PFSK-1 (cell line): ENCODE results near the gene PTAR1.

Experiments
- FOXP2 ChIP-seq: optimal IDR thresholded peaks from 2 replicates; pipeline ENCODE3; 2011; ENCODE audit warnings: borderline replicate concordance, control low read depth, inconsistent platforms; ENCODE audit not compliant: insufficient read depth; ENCODE audit errors: extremely low read length, extremely low read depth
- POLR2AphosphoS5 ChIP-seq: IDR thresholded peaks from 2 replicates; pipeline ENCODE4 v1.6.1; 2012; ENCODE audit warnings: low read depth, mild to moderate bottlenecking, control low read depth, low read length, moderate library complexity
- REST ChIP-seq, 2 experiments: IDR thresholded peaks; 2 replicates each; pipeline versions ENCODE4 v1.6.1 to v1.8.0; 2011 to 2012; ENCODE audit warnings: low read depth in 2 of 2, low read length in 2 of 2, control low read depth in 1 of 2, inconsistent platforms in 1 of 2, mild to moderate bottlenecking in 1 of 2, moderate library complexity in 1 of 2; ENCODE audit not compliant: insufficient read depth in 1 of 2
- SIN3A ChIP-seq: IDR thresholded peaks from 2 replicates; pipeline ENCODE4 v1.6.1; 2012; ENCODE audit warnings: mild to moderate bottlenecking, low read length, moderate library complexity, borderline replicate concordance; ENCODE audit not compliant: insufficient read depth
- TAF1 ChIP-seq: IDR thresholded peaks from 2 replicates; pipeline ENCODE4 v1.6.1; 2012; ENCODE audit warnings: low read length, control low read depth, borderline replicate concordance; ENCODE audit not compliant: insufficient read depth

PTAR1 gene

GRCh38 chr9:69678843-69679538 lies 80.8 kb downstream of the PTAR1 start:
- TF ChIP-seq POLR2AphosphoS5 (no peak), REST (IDR thresholded peaks at IDR 0.05; ENCODE audit: insufficient read depth in 1 of 2, low read depth in 2 of 2, low read length in 2 of 2) (no peak), TAF1 (no peak), SIN3A (no peak), FOXP2 (no peak)

GRCh38 chr9:69677931-69678330 lies 81.9 kb downstream of the PTAR1 start:
- TF ChIP-seq POLR2AphosphoS5, result no peak
- TF ChIP-seq REST (IDR thresholded peaks at IDR 0.05; ENCODE audit: insufficient read depth in 1 of 2, low read depth in 2 of 2, low read length in 2 of 2), result no peak
- TF ChIP-seq TAF1, result no peak
- no peak for TF ChIP-seq FOXP2
- no peak for TF ChIP-seq SIN3A

- no peak for TF ChIP-seq SIN3A
- TF ChIP-seq POLR2AphosphoS5, result no peak
- TF ChIP-seq REST (IDR thresholded peaks at IDR 0.05; ENCODE audit: insufficient read depth in 1 of 2, low read depth in 2 of 2, low read length in 2 of 2), result no peak
- TF ChIP-seq TAF1, result no peak
- TF ChIP-seq FOXP2, result no peak
Observed at GRCh38 chr9:69675563-69675962, 84.2 kb downstream of the PTAR1 start.

GRCh38 chr9:69674716-69675438 lies 84.9 kb downstream of the PTAR1 start:
- TF ChIP-seq FOXP2 (no peak), TAF1 (no peak), SIN3A (no peak), REST (IDR thresholded peaks at IDR 0.05; ENCODE audit: insufficient read depth in 1 of 2, low read depth in 2 of 2, low read length in 2 of 2) (no peak)
